Hepatic stellate cell (primary cell): ENCODE data around the gene USP24.

Experiments used
- DNase-seq: peaks from one replicate; pipeline ENCODE4 v3.0.0; 2011; ENCODE audit warnings: low spot score

The USP24 gene, protein sequence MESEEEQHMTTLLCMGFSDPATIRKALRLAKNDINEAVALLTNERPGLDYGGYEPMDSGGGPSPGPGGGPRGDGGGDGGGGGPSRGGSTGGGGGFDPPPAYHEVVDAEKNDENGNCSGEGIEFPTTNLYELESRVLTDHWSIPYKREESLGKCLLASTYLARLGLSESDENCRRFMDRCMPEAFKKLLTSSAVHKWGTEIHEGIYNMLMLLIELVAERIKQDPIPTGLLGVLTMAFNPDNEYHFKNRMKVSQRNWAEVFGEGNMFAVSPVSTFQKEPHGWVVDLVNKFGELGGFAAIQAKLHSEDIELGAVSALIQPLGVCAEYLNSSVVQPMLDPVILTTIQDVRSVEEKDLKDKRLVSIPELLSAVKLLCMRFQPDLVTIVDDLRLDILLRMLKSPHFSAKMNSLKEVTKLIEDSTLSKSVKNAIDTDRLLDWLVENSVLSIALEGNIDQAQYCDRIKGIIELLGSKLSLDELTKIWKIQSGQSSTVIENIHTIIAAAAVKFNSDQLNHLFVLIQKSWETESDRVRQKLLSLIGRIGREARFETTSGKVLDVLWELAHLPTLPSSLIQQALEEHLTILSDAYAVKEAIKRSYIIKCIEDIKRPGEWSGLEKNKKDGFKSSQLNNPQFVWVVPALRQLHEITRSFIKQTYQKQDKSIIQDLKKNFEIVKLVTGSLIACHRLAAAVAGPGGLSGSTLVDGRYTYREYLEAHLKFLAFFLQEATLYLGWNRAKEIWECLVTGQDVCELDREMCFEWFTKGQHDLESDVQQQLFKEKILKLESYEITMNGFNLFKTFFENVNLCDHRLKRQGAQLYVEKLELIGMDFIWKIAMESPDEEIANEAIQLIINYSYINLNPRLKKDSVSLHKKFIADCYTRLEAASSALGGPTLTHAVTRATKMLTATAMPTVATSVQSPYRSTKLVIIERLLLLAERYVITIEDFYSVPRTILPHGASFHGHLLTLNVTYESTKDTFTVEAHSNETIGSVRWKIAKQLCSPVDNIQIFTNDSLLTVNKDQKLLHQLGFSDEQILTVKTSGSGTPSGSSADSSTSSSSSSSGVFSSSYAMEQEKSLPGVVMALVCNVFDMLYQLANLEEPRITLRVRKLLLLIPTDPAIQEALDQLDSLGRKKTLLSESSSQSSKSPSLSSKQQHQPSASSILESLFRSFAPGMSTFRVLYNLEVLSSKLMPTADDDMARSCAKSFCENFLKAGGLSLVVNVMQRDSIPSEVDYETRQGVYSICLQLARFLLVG (N-terminal part only)

DNA sequence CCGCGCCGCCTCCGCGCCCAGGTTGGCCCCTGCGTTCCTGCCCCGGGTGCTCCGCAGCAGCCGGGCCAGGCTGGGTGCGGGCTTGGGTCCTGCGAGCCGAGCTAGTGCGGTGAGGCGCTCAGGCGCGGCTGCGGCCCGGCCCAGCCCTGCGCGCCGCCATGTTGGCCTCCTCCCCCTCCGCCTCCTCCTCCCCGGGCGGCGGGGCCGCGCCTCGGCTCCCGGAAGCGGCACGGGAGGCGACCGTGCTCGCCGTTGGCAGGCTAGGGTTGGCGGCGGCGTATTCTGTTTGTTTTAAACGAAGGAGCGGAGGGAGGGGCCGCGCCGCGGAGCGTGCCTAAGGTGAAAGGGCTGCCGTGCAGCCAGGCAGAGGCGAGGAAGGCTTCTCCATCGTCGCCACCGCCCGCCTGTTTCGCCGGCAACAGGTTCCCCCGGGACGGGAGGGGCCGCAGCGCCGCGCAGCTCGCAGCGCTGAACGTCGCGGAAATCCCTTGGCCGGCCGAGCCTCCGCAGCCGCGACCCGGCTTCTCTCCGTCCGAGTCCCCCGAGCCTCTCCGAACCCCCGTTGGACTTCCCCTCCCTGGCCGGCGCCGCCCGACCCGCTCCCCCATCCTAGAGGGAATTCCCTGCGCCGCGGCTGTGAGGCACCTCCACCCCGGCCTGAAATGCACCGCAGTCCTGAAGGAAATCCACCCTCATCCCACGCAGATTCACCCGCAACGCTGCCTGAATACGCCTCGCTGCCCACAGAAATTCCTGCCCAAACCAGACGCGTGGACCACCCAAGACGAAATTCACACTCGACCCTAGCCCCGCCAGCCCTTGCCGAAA is at the start of gene USP24:
Gene USP24 (minus strand): TSS at position 171 of the 828 bp plus-strand sequence. CDS start 251 bp downstream, outside the sequence.
- DNase-seq = peak; percentile 81

- DNase-seq = no peak
Measured at GRCh38 chr1:55262822-55263221, 47.7 kb upstream of the USP24 start.

DNA sequence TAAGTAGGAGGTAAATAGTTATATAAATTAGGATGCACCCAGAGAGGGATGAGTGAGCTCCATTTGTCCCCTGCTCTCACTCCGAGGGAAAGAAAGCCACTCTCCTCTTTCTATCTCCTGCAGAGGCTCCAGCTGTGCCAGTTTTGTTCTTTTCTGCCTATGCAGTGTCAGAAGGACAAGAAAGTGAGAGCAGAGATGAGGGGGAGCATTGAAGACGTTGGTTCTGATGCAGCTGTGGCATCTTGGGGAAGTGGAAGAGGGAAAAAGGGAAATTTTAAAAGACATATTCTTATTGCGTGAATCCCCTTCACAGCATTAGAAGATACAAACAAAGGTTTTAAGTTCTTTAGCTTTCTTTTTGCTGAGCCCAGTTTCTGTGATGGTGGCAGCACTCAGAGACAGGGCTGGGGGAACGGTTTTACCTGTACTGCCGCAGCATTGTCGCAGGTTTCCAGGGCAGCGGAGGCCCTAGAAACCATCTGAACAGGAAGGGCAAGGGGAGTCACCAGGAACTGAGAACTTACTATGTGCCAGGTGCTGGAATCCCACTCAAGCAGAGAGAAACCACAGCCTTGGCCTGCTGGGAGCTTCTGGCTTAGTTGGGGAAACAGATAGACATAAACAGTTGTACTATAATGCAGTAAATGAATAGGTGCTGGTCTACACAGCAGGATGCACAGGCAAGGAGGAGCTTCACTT is 44.9 kb upstream of the USP24 start:
- no peak for DNase-seq

DNA sequence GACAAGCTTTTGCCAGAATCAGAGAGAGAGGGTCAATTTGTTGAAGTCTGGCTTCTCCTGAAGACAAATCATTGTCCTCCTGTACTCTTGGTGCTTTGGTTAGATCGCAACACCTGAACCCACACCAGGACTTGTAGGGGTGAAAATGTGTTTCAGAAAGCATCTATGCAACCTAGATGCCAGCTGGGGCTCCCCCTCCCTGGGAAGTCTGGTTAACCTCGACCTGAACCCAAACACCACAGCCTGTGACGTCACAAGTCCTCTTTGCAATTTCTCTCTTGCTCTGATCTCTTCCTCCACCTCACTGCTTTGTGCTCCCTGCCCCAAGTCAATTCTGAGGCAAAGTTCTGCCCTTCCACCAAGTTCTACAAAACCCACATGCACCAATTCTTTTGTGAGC is 42.8 kb upstream of the USP24 start:
- no peak for DNase-seq

DNA sequence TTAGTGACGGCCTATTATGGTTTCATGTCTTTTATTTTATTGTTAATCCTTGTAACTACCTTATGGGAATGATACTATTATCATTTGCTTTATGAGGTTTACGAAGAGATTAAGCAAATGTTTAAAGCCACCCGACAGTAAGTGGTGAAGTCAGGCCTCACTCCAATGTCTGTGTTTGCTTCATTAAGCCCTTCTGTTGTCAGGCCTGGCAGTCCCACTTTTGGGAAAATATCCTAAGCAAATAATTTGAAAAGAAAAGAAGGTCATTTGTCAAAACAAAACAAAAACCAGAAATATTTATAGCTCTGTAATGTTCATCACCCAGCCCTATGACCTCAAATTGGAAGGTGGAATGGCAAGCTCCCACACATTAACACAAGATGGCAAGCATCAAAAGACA is 40.7 kb upstream of the USP24 start:
- DNase-seq = no peak

- no peak for DNase-seq
Measured at GRCh38 chr1:55252942-55253589, 37.9 kb upstream of the USP24 start.

DNA sequence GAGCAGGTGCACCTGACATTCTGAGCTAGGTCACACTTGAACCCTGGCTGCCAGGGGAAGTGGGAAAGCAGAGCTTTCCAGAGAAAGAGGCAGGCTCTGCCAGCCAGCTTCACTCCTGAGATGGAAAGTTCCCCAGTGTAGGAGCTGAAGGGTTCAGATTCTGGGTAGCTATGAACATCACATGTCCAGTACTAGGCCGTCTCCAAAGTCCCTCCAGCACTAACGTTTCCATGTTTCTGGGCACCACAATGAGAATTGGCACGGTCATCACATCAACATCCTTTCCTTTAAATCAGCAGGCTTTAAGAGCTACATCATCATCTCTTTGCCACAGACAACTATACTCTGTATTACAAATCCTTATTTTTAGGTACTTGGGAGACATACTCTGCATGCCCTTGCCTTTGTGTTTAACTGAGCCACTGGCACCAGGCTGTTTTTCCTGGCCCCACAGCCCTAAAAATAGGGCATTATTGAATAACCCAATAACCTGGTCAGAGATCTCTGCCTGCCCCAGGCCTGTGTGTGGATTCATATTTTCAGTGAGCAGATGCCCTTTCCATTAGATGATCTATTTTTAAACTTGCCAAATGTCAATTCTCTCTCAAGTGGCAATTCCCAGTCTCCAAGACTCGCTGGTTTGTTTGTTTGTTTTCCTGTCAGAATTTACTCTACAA is 35.4 kb upstream of the USP24 start:
- DNase-seq = no peak

- no peak for DNase-seq
Measured at GRCh38 chr1:55249646-55250398, 34.7 kb upstream of the USP24 start.

DNA sequence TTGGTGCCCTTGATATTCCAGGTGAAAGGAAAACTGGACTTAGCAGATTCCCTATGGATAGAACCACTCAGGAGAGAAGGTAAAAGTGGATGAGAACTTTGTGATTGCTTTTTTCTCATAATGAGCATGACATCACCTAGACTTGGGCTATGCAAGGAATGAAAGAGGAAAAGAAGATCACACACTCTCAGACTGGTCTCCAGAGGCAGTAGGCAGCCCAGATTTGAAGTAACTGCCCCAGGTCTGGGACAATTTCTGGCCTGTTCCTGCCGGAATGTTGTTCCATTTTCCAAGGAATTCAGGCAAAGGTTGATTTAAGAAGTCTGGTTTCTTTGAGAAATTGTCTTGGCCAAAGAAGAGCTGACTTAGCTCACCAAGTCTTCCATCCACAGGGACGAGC is 31.7 kb upstream of the USP24 start:
- no peak for DNase-seq

DNA sequence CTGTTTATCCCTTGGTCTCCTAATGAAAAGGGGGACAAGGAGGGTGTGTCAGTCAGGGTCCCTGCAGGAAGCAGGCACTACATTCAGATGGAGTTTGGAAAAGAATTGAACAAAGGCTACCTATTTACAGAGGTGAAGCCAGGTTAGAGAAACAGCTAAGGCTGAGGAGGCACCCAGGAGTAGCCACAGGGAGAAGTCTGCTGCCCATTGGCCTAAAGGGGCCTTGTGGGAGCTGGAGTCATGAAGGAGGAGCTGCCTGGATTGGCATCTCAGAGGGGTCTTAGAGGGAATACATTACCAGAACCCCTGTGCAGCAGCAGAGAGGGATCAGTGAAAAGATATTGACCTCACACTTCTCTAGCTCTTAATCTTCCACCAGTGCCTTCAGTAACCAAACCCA is 31.2 kb upstream of the USP24 start:
- DNase-seq = no peak

DNA sequence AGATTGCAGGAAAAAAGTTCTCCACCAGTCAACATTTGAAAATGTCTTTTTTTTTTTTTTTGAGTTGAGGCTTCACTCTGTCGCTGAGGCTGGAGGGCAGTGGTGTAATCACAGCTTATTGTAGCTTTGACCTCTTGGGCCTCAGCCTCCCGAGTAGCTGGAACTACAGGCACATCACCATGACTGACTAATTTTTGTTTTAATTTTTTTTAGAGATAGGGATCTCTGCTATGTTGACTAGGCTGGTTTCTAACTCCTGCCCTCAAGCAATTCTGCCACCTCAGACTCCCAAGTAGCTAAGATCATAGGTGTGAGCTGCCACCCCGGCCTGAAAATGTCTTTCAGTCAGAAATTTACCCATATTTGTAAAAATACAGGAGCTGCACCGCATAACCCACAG is 30.6 kb upstream of the USP24 start:
- DNase-seq = no peak

GRCh38 chr1:55244476-55245099 is 29.4 kb upstream of the USP24 start:
- peak; percentile 29 for DNase-seq

GRCh38 chr1:55243655-55244054 is 28.5 kb upstream of the USP24 start:
- DNase-seq = no peak

DNA sequence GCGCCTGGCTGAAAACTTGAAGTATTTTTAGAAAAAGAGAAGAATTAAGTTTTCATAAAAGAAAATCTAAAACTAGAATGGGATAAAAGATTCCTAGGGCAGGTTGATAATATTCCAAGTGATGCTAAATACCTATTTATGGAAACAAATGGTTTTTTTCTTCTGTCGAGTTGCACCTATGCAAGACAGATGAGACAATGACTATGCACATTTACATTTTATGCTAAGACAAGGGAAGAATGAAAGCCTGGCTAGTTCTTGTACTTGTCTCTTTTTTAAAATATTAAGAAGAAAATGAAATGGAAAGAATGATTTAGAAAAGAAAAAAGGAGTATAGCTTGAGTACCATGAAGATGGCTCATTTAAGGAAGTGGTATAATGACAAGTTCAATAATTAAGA is 24.4 kb upstream of the USP24 start:
- no peak for DNase-seq

DNA sequence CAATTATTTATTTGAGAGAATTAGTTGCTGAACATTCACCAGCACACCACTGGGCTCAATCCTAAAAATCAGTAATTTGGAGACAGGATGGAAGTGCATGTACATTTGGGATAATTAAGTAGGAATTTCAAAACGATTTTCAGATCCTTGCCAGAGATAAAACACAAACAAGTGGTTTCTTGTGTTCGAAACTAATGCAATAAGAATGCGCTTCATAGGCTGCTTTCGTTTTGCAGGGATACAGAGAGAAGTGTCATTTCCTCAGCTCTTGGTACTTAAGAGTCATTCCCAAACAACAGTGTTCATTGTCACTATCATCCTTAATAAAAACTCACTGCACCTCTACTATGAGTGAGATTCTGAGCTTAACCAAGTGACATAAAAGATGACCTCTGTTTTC is 20.6 kb upstream of the USP24 start:
- peak; percentile 63 for DNase-seq

GRCh38 chr1:55234016-55234415 is 18.9 kb upstream of the USP24 start:
- no peak for DNase-seq

GRCh38 chr1:55233145-55233777 is 18.1 kb upstream of the USP24 start:
- no peak for DNase-seq
